Measurements from ENCODE around the gene VHLL. TPM values are rescaled to one million over a fixed set of nuclear protein-coding genes. Genes with fewer than 3 reads are reported as not detected.

VHLL gene
- total and polyA plus RNA-seq, 2 of the 13 experiments (the other 11 are each of a cell fraction or from before 2014, with no cell fraction given): 0.24 TPM; not detected in 1

- TF ChIP-seq ATF7-NPFF (CRISPR knock-in tag; IDR thresholded peaks at IDR 0.05; ENCODE audit: low read depth): peak; percentile 65
- TF ChIP-seq AGO2 (optimal IDR thresholded peaks at IDR 0.05; ENCODE audit: low read depth, low read length): peak; percentile 96
- peak; percentile 47 for TF ChIP-seq ARID5B (CRISPR knock-in tag; IDR thresholded peaks at IDR 0.05)
- no peak for TF ChIP-seq FOXM1 (CRISPR knock-in tag; IDR thresholded peaks at IDR 0.05)
- TF ChIP-seq ZNF329 (CRISPR knock-in tag; IDR thresholded peaks at IDR 0.05; ENCODE audit: low read depth): no peak
- peak; percentile 77 for TF ChIP-seq CCAR2 (optimal IDR thresholded peaks at IDR 0.05; ENCODE audit: low read depth, low read length)
- TF ChIP-seq ZNF674 (CRISPR knock-in tag; IDR thresholded peaks at IDR 0.05; ENCODE audit: low read depth): no peak
- TF ChIP-seq ZNF432 (CRISPR knock-in tag; IDR thresholded peaks at IDR 0.05; ENCODE audit: borderline replicate concordance): no peak
- TF ChIP-seq ZNF781 (CRISPR knock-in tag; IDR thresholded peaks at IDR 0.05; ENCODE audit: borderline replicate concordance, not compliant biosample characterization): peak; percentile 55
- 0 out of 2 replicates have a peak, but pooled peaks have one; percentile 46 for TF ChIP-seq REL (CRISPR knock-in tag; conservative IDR thresholded peaks at IDR 0.05)
- no peak for TF ChIP-seq RERE (CRISPR knock-in tag; IDR thresholded peaks at IDR 0.05; ENCODE audit: low read depth)
- TF ChIP-seq GRHL1 (CRISPR knock-in tag; conservative IDR thresholded peaks at IDR 0.05): no peak
- peak; percentile 98 for TF ChIP-seq THAP9 (CRISPR knock-in tag; IDR thresholded peaks at IDR 0.05; ENCODE audit: borderline replicate concordance)
- TF ChIP-seq SMARCE1 (IDR thresholded peaks at IDR 0.05; ENCODE audit: borderline replicate concordance): no peak
Observed at GRCh38 chr1:156282479-156283222, 16.5 kb downstream of the VHLL start, which contains the start of gene SMG5 (continued).
